Activated T-cell treated with anti-CD3 and anti-CD28 coated beads for 24 hours (primary cell): ENCODE data around the gene HDAC10.

Source experiments
- DNase-seq: peaks from one replicate; pipeline ENCODE4 v3.0.0-alpha.2; 2020; ENCODE audit warnings: low read depth

HDAC10 gene

DNA sequence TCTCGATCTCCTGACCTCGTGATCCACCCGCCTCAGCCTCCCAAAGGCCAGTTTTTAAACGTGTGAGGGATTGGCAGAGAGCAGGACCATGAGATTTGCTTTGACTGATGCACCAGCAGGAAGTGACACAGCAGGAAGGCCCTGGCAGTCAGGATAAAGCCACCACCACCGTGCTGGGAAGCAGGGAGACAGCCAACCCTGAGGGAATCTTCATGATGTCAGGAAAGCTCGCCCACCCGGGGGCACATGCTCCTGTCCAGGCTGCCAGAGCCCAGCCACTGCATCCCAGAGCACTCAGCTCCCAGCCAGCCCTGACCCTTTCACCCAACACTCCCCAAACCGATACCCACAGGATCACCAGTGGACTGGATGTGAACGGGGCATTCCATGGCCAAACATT lies 12.3 kb downstream of the HDAC10 start:
- no peak for DNase-seq

DNA sequence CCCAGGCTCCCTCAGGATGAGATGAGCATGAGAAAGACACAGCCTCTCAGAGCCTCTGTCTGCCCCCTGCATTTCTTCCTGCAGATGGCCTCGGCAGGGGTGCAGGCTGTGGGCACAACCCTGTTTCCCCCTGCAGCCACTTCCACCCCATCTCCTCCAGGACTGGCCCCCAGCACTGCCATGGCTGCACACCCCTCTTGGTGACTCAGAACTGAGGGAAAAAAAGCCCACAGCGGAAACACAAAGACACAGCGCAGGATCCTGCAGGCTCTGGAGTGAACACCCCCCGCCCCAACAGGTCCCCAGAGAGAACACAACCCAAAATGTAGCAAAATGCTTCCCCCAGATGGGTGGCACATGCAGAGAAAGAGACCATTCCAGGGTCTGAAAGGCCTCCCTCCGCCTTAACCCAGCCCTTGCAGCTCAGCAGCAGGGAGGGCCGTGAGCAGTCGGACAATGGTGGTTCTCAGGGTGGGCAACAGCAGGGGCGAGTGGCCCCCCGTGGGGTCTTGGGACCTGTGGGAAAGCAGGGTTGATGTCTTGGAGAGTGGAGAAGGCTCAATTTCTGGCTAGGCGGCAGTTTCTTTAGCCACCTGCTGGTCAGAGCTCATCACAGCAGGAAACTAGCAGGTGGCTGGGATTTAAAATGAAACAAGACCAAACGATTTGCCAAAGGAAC lies 14.2 kb downstream of the HDAC10 start:
- DNase-seq: no peak

DNA sequence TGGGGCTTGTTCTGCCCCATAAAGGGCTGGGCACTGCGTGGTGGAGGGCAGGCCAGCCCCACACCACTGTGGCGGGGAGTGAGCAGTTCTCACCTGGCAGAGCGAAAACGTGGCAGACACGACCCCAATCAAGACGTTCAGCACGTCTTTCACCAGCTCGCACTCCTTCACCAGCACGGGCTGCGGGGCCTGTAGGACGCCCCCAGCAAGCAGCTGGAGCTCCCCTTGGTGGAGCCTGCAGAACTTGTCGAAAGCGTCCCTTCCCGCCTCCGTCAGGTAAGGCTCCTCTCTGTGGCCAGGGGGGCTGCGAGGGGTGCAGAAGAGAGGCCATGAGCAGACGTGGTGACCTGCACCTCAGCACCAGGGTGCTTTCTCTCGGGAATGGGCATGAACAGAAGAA lies 17.8 kb downstream of the HDAC10 start:
- DNase-seq: no peak

DNA sequence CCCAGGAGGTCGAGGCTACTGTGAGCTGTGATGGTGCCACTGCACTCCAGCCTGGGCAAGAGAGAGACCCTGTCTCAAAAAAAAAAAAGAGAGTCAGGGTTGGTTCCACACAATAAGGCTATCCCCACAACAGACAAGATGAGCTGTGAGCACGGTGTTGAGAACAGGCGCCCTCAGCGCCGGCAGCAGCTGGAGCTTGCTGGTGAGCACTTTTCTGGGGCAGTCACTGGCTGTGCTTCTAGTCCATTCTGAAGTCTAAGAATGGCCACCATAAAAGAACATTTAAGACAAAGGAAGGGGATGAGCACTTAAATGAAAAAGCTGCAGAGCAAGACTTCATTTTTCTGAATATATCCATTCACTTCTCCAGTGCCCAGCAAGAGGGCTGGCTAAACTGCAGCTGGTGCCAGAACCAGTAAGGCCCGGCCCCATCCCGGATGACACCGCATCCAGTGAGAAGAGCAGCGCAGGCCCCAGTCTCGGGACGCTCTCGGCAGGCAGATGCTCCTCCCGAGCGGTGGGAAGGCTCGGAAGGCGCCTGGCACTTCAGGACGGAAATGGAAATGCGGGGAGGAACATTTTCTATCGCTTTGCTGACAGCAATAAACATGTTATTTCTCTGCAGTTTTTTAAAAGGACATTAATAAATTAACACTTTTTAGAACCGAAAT lies 18.4 kb downstream of the HDAC10 start:
- no peak for DNase-seq

DNA sequence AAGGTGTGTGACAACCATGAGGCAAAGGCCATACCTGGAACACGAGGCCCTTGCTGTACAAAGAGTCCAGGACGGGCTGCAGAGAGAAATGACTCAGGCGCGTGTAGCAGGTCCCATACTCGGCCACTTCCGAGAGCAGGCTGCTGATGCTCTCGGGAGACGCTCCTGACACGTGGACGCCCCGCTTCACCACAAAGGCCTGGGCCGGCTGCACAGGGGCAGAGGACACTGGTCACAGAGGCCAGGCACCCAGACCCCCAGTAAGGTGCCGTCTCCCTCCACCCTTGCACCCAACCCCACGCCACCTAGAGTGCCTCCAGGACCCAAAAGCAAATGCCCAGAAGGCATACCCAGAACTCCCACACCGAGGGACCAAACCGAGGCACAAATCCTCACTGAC lies 21.7 kb downstream of the HDAC10 start:
- DNase-seq: no peak

DNA sequence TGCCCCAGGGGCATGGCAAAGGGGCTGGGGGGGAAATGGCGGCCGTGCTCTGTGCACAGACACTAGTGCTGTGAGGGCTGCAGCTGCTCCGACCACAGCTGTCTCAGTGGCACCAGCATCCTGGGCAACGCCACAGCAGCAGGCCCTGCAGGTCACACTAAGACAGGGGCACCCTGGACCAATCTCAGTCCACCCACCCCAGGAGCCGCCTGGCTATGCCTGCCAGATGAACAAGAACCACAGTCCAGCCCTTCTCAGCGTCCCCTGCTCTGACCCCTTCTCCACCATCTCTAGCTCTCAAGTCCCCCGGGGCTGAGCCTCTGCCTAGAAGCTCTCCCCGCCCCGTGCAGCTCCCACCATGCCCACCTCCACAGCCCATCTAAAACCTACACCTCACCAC lies 22.7 kb downstream of the HDAC10 start:
- no peak for DNase-seq

DNA sequence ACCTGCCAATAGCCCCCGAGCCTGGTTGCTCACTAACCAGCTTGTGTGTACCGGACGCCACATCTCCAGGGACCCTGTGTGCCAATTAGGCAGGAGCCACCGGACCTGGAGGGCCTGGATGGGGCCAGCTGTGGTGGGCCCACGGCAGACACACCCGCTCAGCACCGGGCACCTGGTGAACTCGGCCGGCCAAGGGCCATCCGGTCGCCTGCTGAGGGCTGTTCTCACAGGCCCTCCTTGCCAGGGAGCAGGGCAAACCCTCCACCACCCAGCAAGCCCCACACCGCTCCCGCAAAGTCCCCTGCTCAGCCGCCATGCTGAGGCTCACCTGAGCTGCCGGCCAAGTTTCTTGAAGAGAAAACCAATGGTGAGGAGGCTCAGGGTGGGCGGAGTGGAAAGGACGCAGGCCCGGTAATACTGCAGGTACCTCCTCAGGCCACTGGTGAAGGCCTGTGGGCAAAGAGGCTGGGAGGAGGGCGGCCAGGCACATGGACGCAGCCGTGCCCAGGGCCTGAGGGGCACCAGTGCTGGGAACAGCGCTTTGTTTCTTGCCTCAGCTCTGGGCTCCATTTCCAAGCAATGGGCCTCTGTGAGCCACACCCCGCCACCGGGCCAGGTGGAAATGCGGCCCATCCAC lies 23.4 kb downstream of the HDAC10 start:
- DNase-seq: no peak

DNA sequence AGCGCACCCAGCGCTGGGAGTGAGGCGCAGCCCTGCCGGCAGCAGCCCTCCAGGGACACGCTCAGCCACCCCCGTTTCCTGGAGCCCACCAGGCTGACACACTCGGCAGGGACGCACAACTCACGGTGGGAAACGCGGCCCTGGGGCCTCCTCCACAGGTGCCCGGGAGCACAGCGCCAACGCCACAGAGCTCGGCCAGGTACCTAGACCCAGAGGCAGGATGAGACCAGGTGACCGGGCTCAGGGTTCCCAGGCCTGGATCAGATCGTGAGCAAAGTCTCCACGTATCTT lies 24.2 kb downstream of the HDAC10 start:
- no peak for DNase-seq

DNA sequence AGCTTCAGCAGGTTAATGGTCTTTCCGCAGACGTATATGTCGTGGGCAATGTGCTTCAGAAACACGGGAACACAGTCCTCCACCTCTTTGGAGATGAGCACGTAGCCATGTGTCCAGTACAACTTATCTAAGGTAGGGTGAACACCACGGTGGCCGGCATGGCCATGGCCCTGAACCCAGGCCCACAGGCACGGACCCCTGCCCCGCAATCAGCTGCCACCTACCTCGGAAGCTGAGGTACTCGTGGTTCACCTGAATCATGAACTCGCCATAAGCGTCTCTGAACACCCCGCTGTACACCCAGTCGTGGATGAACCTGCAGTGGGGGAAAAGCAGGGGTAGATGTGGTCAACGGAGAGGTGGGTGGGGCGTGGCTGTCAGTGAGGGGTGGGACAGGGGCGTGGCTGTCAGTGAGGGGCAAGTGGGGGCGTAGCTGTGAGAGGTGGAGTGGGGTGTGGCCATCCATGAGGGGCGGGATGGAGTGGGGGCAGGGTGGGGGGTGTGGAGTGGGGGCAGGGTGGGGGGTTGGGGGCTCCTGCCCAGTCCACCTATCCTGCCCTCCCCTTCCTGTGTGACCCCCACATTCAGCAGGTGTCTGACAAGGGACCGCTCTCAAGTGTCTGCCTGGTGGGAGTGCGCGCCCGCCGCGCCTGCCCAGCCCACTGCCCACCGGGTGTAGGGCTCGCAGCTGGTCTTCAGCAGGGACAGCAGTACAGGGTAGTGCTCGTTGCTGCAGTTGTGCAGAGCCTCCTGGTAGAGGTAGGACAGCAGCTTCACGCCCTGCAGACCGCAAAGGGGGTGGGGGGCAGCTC lies 24.8 kb downstream of the HDAC10 start:
- DNase-seq: no peak

DNA sequence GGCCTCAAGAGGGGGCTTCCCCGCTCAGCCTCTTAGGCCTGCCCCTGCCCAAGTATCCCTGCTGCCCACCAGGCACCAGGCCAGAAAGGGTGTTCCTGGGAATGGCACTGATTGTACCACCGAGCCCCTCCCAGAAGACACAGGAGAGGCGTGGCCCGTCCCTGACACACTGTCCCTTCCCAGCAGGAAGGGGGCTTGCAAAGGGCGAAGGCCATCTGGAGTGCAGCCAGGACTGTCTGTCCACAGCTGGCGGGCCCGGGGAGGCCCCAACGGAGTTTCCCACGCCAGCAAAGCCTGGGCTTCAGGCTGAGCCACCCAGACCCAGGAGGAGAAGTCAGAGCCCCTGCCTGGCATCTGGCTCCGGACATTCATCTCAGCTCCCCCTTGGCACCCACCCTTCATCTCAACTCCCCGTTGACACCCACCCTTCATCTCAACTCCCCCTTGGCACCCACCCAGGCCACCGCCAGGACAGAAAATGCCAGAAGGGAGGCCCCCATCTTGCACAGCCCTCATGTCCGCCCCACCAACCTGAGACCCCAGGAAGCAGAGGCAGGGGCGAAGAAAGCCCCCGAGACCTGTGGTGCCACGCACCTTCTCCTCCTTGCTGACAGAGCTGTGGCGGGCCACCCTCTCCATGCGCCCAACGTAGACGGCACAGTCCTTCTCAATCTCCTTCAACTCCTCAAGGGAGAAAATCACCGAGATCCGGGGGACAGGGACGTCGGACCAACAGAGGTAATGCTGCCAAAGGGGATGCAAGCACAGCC lies 25.7 kb downstream of the HDAC10 start:
- no peak for DNase-seq

DNA sequence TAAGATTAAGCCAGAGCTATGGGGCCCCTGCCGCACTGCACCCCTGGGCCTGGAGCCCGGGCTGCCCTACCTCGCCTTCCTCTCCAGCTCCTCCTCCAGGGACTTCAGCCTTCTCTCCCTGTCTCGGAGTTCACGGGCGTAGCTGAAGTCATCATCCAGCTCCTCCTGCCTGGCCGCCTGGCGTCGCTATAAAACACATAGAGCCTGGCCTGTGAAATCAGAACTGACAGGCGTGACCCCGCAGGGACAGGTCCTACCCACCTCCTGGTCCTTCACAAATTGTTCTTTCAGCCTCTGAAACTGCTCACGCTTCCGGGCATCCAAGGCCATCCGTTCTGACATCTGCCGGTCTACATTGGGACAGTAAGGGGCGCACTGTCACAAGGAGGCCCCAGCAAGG lies 27.0 kb downstream of the HDAC10 start:
- no peak for DNase-seq

DNA sequence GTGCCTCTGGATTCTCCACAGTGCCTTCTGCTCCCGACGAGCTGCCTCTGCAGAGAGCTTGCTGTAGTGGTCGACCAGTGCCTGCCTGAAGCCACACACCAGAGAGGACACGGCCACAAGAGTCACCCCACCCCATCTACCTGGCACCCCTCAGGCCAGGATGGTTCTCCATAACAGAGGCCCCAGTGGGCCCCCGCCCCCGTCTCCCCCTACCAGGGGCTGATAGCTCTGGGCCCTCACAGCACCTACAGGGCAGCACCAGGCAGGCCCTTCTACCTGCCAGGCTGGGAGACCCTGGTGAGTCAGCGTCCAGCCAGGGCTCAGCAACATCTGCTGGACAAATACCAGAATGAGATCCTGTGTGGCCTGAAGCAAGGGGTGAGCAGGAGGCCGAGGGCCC lies 28.6 kb downstream of the HDAC10 start:
- DNase-seq: no peak

DNA sequence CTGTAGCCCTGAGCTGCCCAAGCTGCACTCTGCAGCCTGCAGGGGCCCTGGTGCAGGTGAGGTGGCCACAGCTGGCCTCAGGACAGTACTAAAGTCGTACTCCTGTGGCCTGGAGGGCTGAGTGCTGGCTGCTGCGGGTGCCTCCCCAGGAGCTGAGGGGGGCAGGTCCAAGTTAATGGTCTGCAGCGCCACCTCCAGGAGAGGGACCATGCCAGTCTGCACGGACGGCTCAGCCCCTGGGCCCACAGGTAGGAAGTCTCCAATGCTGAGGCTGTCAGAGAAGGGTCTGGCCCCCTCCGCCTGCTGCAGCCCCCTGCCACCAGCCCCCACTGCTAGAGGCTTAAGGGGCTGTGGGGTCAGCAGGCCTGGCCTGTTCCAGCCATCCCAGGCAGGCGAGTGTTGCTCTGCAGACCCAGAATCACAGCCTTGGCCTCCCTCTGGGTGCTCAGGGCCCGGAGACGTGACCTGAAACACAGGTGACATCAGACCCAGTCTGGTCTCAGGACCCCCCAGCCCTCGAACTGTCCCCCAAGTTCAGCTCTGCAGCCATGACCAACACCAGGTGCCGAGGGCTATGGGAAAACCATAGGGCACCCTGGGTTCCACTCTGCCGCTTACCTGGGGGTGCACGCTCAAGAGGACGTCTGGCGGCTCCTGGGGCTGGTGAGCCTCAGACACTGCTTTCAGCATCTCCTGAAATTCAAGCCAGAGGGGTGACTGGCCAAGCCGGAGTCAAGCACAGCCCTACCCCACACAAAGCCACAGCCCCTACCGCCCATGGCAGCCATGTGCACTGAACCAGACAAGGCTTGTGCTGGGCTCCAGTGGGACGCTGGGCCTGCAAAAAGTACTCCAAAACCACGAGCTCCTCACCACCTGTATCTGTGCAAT lies 29.4 kb downstream of the HDAC10 start:
- DNase-seq: no peak

DNA sequence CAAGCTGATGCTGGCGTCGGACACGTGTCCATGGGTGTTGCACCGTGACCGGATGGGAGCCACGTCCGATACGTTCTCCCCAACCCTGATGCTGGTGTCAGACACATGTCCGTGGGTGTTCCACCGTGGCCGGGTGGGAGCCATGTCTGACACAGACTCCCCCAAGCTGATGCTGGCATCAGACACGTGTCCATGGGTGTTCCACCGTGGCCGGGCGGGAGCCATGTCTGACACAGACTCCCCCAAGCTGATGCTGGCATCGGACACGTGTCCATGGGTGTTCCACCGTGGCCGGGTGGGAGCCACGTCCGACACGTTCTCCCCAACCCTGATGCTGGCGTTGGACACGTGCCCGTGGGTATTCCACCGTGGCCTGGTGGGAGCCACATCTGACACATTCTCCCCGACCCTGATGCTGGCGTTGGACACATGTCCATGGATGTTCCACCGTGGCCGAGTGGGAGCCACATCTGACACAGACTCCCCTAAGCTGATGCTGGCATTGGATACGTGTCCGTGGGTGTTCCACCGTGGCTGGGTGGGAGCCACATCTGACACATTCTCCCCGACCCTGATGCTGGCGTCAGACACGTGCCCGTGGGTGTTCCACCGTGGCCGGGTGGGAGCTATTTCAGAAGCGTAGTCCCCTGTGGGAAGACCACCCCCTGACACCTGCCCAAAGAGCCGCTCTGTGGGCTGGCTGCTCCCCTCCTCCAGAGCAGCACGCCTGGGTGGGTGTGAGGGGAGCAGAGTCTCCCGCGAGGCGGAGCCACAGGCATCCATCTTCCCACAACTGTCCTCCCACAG lies 30.3 kb downstream of the HDAC10 start:
- no peak for DNase-seq

DNA sequence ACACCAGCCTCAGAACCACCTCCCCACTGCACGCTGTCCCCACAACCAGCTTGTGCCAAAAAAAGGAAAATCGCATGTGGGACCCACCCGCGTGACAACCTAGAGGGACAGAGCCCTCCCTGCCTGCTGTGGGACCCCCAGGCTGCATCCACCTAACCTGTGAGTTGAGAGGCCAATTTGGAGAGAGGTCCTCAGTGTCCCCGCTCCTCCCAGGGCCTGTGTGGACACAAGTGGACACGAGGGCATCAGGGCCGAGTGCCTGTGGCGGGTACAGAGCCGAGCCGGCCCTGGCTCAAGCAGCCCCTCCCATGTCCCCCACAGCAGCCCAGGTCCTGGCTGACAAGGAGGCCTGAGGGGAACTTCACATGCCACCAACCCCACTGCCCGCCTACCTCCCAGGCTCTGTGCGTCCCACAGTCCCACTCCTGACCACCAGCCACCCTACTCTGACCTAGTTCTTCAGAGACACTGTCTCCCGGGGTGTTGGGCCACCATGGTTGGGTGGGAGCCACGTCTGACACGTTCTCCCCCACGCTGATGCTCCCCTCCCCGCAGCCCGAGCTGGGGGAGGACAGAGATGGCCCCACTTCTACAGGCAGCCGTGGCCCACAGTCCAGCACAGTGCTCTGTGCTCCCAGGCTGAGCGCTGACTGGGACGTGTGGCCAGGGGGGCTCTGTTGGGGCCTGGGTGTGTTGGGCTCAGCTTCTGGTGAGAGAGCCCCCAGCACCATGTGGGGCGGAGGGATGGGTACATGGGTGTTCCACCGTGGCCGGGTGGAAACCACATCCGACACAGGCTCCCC lies 31.1 kb downstream of the HDAC10 start:
- DNase-seq: no peak

DNA sequence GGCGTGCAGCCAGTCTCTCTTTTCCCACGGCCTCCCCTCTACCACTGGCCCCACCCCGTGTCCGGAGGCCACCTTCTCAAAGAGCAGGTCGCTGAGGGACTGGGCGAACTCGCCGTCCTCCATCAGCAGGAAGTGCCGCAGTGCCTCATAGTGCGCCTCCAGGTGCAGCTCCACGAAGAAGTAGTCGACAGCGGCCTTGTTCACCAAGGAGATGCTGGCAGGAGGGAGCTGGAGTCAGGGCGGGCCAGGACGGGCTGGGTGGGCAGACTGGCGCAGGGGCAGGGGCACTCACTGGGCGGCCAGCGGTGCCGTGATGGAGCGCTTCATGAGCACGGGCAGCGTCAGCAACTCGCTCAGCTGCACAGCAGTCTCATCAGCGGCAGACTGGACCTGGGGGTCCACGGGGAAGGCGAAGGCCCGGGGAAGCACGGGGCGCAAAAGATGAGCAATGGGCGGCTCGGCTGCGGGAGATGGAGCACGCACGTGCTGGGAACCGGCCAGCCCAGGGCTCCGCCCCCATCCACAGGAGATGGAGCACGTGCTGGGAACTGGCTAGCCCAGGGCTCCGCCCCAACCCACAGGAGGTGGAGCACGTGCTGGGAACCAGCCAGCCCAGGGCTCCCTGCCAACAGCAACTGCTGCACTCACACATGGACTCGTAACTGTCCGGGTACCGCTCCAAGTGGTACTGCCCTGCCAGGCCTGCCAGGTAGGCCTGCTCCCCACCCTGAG lies 31.9 kb downstream of the HDAC10 start:
- DNase-seq: no peak

DNA sequence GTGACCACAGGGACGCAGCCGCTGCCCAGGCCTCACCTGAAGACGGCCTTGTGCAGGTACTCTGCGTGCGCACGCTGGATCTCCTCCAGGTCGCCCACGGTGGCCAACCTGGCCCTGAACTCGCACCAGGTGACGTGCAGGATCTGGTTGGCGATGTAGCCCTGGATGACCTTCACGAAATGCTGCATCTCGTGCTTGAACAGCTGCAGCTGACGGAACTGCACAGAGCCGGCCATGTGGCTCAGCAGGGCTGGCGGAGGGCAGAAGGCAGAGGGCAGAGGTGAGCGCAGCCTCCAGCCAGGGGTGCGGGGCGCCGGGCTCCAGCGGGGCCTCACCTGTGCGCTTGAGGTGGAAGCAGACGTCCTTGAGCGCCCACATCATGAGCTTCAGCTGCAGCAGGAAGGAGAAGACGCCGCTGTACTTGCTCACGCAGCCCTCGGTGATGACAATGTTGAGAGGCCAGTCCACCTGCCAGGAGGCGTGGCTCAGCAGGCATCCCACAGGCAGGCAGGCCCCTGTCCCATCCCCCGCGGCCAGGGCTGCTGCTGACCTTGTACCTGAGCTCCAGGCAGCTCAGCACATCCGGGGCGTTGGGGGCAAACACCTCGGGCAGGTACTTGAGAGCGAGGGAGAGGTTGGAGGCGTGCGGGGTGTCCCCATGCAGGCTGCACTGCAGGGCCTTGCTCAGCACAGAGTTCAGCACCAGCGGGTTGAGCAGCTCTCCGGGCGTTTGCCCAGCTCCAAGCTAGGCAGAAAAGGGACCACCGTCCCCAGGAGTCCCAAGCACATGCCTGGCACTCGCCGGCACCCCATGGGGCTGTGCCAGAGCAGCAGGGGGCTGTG lies 32.7 kb downstream of the HDAC10 start:
- no peak for DNase-seq
